HAP-1 (cell line): ENCODE data around the gene OR10G4.

ENCODE experiments used
- DNase-seq, 2 experiments: peaks; one replicate each; pipeline ENCODE4 v3.0.0-alpha.2; 2016 to 2020; ENCODE audit warnings: low spot score in 2 of 2
- H3K27me3 ChIP-seq: fragments of 250-450 bp; sonication (Bioruptor Pico); 2 replicates; pipeline ENCODE4 v1.5.1; 2020; ENCODE audit warnings: low read depth, mild to moderate bottlenecking, moderate library complexity
- H3K36me3 ChIP-seq: fragments of 250-450 bp; sonication (Bioruptor Pico); replicated peaks from 2 replicates; pipeline ENCODE4 v1.5.1; 2020; ENCODE audit warnings: mild to moderate bottlenecking
- H3K4me1 ChIP-seq: fragments of 250-450 bp; sonication (Bioruptor Pico); 2 replicates; pipeline ENCODE4 v1.5.1; 2020; ENCODE audit warnings: mild to moderate bottlenecking
- H3K4me3 ChIP-seq: fragments of 250-450 bp; sonication (Bioruptor Pico); 2 replicates; pipeline ENCODE4 v1.5.1; 2020; ENCODE audit warnings: mild to moderate bottlenecking, moderate library complexity
- H3K9me3 ChIP-seq: fragments of 250-450 bp; sonication (Bioruptor Pico); 2 replicates; pipeline ENCODE4 v1.5.1; 2020; ENCODE audit warnings: mild to moderate bottlenecking, moderate library complexity
- in situ Hi-C: fragments of 300-500 bp; cut with MboI; formaldehyde crosslinking; loops from 3 replicates; pipeline ENCODE4 v1.14.3; 2020; ENCODE audit warnings: low sequenced_read_pairs, inconsistent platforms, mixed read lengths

Gene OR10G4

DNA sequence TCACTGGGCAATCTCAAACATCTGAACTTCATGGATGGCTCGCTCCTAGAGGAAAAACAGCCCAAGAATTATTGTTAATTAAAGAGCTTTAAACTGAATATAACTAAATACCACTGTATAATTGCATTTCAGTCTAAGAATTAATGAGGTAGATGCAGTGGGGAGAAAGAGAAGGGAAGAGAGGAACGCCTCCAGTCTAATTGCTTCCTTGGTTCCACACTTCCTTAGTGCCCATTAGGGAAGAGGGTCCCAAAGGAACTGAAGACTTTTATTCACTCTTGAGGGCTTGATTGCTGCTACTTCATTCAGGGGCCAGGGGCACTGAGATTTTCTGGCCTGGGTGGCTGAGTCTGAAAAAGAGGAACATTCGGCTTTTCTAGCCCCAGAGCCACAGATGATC lies 40.2 kb downstream of the OR10G4 start:
- H3K4me1 ChIP-seq, result no peaks in the 10 kb centered on the region
- no peaks in the 10 kb centered on the region for H3K9me3 ChIP-seq
- H3K4me3 ChIP-seq, result no peak overlapping the region
- no peak for DNase-seq
- peaks cover 5% of the 10 kb centered on the region; the same call in 1 of the 2 replicates for H3K27me3 ChIP-seq
- no peaks in the 10 kb centered on the region for H3K36me3 ChIP-seq
- in situ Hi-C loops, result no loop called here
